ENCODE measurements around the gene PLCXD3.
"Not testable (repeated sequence)": the region's sequence is repeated elsewhere in the genome, so short reads cannot be mapped to it uniquely, and the experiment has no call there.

The PLCXD3 gene

DNA sequence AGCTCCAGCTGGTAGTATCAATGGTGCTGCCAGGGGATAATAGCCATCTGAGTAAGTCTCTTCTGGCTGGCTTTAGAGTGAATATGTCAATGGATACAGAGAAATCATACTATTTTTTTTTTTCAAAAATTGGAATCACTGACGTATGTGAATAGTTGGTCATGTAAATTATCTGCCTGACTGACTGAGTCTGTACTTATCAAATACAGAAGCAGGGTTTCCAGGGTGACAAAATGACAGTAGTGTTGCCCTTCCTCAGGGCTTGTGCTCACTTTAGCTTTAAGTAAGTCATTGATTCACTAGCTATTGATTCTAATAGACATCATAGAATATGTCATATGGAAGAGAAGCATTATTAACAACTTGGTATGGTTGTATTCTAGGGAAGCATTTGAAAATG is 171.1 kb downstream of the PLCXD3 start:
- no peak for DNase-seq

DNA sequence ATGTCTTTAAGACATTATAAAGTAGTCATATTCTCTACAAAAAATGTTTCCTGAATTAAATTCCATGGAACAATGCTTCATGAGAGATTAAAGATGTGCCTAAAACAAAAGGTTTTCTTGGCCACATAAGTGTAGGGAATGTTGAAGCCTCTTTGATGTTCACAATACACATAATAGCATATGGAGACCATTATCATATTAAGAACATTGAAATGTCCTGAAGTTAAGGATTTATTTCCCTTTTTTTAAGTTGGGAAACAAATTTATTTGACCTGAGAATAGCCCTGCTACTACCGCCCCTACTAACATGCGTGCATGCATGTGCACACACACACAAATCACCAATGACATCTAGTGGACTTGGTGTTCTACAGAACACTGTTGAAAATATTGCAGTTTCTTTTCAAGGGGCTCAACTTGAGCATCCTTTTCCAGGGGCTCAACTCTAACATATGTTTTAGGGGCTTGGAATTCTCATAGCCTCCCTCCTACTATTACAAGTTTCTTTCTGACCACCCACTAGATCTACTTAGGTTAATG is 172.2 kb downstream of the PLCXD3 start:
- no peak for DNase-seq

DNA sequence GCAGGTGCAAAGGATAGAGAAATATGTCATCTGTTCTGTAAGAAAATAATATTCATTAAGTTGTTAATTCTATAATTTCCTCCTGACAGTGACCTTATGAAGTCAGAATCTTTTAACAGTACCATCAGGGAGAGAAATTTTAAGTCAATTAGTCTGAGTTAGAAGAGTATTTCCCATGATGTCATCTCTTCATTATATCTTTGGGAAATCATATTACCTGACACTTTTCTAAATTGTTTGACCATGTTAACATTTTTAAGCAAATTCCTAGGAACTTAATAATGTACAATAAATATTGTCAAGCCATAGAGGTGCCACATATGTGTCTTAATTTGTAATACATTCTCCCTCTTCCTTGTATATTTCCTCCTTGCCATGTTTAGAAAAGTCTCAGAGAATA is 172.7 kb downstream of the PLCXD3 start:
- no peak for DNase-seq

DNA sequence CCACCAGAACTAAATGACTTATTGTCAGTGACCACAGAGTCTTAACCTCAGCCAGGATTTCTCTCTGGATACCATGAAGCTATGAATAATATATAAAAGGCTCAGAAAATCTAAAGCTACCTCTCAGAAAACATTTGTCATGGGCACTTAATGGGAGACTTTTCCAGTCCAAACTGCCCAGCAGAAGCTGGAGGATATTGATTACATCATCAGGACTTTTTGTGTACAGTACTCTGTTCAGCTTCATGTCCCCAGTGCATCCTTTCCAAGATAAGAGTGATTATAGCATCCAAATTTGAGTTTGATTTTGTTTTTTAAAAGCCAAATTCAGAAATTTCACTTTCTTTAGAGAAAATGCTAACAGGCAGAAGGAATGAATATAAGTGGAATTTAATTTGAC is 173.2 kb downstream of the PLCXD3 start:
- no peak for DNase-seq

DNA sequence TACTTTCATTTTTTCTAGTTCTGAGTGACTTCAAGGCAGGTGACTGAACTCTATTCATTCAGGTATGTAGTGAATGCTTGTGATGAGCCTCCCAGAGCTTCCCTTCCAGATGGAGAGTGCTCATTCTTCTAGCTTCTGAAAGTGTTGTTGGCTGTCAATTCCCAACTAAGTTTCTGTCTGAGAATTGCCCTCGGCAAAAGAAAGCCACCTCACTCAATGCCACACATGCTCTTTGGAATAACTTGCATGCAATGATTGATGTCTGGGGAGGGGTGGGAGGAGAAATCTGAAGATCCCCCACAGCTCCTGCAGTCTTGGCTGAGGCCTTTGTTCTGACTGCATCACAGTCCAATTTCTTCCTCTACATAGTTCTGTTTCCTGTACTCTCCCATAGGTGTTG is 173.9 kb downstream of the PLCXD3 start:
- no peak for DNase-seq

DNA sequence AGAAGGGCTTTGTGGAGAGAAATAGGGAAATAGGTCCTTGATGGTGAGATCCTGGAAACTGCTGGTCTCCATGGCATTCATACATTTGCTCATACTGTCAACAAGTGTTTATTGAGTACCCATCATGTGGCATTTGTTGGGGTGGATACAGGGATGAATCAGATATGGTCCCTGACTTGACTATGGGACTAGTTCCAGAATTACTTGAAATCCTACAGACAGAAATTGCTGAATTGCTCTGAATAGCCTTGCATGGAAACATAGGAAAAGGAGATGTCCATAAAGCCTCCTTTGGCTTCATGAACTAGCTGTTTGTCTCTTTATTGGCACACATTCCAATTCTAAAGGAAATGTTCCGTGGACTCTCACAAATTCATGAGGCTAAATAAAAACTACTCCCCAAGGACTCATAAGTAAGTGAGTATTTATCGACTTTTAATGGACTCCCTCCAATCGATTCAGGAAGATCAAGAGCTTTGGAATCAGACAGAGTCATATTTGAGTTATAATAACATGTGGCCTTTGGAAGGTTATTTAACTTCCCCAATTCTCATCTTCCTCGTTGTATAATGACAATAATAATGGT is 174.7 kb downstream of the PLCXD3 start:
- no peak for DNase-seq

DNA sequence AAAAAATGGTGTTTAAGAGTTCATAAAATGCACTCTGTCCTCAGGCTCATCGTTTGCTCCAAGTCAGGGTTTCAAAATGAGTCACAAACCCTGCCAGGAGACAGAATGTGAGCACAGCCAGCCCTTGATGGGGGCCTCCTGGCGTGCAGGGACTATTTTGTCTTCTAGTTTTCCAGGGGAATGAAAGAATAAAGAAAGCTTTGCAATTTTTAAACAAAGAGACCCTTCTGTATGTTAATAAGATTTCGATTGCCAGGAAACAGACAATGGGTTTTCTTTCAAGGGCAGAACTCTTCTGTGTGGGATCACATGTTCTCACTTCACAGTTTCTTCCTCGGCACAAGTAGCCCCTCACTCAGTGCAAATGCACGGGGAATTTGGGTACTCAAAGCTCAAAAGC is 175.6 kb downstream of the PLCXD3 start:
- no peak for DNase-seq

DNA sequence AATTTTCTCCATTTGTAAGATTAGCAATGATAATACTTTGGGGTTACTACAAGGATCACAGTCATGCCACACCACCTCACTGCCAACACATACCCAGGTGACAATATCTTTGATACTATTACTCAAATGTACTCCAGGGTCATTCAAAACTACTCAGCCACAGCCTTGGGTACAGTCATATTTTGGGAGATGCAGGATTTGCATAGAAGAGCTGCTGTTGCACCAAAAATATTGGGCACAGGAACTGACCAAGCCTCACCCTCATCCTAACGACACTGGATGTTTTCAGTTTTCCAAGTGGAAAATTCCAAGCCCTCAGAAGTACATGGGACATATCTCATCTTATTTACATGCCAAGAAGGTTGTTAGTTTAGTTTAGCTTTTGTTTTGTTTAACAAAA is 176.2 kb downstream of the PLCXD3 start:
- DNase-seq: no peak

DNA sequence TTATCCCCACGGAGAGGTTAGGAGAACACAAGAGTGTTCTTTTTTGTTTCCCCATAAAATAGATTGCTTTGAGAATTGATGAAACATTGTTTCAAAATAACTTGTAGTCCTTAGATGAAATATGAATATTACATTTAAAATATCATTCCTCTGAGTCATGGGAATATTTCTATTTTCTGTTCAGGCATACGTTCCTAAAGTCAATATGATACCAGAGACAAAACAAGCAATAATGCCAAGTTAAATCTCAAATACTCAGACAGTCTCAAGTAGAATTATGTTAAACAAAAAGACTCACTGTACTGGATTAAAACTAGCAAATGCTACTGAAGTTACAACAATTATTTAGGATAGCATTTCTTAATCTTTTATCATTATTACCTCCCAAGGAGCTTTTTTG is 185.3 kb downstream of the PLCXD3 start:
- no peak for DNase-seq

DNA sequence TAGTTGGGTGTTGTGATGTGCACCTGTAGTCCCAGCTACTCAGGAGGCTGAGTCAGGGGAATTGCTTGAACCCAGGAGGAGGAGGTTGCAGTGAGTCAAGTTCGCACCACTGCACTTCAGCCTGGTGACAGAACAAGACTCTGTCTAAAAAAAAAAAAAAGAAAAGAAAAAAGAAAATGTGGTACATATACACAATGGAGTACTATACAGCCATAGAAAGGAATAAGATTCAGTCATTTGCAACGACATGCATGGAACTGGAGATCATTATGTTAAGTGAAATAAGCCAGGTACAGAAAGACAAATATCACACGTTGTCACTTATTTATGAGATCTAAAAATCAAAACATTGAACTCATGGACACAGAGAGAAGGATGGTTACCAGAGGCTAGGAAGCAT is 187.6 kb downstream of the PLCXD3 start:
- DNase-seq: not testable (repeated sequence)

DNA sequence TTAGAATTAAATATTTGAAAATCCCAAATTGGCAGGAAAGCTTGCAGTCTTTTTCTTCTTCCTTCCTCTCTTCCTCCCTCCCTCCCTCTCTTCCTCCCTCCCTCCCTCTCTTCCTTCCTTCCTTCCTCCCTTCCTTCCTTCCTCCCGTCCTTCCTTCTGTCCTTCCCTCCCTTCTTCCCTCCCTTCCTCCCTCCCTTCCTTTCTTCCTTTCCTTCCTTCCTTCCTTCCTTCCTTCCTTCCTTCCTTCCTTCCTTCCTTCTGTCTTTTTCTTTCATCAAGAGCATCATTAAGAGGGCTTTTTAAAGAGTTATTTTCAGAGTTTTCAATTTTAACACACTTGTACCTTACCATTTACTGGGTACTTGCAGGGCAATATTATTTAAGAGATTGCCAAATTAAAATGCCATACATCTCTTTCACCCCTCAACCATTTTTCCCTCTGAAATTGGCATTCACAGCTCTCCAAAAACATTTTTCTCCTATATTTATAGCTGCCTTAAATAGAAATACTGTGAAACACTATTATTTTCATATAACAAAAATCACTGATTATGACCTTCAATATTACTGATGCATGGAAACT is 197.8 kb downstream of the PLCXD3 start:
- DNase-seq: no peak

DNA sequence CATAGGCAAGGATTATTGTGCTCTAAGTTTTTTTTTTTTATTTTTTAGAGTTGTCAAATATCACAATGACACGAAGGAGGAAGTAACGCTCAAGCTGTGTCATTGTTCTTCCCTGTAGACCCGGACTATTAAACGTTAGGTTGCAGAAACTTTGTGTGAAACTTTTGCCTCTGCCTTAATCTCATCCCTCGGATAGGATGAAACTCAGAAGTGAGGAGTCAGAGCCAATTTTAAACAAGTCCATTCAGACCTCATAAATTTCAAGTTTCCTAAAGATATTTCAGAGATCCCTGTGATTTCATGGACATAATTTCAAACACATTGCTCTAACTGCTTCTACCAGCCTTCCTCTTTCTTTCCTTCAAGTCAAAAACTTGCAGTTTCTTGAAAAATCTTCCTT is 198.3 kb downstream of the PLCXD3 start:
- no peak for DNase-seq

DNA sequence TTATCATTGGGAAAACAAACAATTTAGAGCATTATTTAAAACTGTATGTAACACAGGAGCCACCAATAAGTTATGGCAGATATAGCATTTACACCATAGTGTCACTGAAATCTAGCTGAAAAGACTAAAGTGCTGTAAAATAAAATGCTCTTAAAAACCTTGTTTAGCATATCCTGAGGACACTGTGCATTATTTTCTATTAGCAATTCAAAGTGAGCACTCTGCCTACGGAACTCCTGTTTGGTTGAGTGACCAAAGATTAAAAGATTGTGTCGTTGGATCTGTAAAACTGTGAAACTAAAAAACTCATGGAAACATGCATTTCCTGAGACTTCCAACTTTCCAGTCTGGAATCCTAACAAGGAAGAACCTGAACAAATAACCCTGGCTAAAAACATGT is 201.1 kb downstream of the PLCXD3 start:
- DNase-seq: no peak

DNA sequence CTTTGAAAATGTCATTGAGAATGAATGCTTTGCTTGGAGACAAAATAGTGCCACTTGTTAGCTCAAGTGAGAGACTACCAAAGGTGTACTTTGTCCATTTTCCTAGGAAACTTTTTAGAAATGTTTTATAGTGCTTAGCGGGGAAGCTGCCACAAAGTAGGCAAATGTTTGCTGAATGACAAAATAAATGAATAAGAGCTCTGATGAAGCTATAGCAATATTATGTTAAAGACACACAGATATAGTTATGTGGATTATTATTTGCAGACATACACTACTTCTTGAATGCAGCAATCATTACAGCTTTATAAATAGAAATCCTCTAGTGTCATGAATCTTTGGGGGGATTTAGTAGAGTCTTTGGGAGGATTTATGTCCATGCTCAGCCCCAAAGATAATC is 204.4 kb downstream of the PLCXD3 start:
- no peak for DNase-seq

DNA sequence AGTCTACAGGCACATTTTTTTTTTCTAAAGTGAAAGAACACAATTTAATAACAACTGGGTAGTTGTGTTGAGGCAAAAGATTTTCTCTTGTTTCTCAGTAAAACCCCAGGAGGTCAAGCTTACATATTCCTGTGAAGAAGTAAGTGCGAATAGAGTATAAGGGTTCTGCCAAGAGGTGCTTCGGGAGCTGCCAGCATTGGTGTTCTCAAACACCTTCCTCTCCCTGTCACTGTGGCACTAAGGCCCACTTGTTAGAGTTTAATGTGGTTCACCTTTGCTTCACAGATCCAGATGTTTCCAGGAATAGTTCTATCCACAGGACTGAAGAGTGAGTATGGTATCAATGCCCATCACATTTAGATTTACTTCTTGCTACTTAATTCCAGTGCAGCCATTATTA is 205.3 kb downstream of the PLCXD3 start:
- no peak for DNase-seq

DNA sequence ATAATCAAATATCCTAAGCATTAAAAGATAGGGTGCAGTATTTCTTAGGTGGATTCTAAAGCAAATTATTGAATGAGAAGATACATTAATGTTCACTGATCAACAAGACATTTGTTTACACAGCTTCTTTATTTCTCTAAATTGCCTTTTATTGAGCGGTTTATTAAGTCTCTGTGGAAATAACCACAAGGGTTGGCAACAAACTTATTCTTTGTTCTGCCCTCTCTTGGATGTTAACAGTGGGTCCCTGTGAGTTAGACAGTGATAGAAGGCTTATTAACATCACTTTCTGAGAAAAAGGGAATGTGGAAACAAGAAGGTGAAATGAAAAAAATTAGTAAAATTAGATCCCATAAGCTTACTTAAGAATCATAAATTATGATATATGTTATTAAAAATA is 214.3 kb downstream of the PLCXD3 start:
- DNase-seq: no peak

DNA sequence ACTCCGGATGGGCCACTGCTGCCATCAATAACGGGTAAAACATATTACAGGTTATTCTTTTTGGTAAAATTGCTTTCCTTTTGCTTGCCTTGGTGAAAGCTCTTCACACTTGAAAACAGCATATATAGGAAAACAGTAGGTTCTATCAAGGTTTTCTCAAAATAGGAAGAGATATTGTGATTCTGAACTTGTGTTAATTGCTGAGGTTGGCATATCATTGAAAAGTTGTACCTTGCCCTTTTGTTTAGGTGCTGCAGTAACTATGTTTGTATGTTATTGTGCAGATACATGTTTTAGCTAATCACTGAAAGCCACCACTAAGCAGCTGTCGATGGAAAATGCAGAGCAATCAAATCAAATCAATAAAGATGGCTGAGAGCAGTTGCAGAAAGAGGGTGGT is 219.1 kb downstream of the PLCXD3 start:
- no peak for DNase-seq

DNA sequence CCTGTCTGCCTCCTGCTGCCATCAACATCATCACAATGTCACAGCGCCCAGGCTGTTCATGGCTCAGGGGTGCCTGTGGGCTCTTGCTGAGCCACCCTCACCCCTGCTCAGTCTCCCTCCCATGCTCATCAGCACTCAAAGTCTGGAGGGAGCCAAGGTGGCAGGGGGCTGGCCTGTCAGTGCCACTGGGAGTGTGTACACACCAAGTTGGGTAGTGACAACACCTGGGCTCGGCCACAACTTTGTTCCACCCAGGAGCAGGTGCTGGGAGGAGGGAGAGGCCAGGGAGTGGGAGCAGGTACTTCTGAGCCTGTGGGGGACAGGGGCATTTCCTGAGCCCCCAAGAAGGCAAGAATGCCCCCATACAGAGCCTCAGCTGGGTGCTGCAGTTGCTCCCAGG is 219.6 kb downstream of the PLCXD3 start:
- DNase-seq: no peak

DNA sequence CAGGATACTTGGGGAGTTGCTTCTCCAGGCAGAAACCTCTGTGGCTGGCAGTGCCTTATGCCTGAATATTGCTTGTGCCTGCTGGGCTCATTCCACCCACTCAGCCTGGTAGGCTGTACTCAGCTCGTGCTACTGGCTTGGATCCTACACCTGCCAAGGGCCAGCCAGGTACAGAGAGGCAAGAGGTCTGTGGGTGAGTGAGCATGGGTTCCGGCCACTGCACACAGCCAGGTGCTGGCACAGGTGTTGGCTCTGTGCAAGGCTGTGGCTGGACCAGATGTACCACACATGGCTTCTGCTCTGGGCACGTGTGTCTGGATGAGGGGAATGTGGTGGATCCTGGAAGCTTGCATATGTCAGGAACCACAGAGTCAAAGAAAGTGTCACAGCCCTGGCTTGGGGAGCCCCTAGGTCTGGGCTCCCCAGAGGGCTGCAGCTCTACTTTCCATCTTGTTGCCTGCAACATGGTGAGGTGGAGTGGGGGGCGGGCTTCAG is 220.4 kb downstream of the PLCXD3 start:
- no peak for DNase-seq

DNA sequence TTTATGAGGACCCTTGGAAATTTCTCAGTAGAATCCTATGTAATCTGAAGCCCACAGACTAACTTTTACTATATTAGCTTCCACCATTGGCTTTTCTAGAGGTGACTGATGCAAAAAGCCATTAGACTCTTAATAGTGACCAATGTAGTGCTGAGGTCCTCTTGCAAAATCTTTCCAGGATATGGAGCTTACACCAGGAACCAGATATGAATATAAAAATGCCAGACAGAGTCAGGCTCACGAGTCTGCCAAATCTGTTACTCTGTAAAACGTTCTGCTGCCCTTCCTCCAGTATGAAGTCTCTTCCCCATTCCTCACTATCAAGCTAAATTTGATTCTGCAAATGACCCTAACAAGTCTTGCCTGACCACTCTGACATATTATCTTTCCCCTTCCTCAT is 223.7 kb downstream of the PLCXD3 start:
- no peak for DNase-seq

DNA sequence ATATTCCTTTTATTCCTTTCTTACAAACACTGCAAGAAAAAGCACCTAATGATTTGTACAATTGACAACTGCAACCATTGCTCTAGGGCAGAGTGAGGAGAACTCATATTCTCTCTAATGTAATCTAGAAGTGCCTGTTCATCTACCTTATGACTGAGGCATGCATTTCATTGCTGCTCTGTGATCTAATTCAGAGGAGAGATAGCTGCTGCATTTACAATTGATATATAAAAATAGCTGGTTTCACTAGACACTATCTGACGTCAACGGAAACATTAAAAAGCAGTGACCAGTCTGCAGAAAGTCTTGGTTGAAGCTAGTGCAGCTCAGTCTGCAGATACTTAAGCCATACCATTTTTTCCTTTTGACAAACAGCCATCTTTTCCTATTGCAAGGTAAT is 224.2 kb downstream of the PLCXD3 start:
- DNase-seq: no peak

DNA sequence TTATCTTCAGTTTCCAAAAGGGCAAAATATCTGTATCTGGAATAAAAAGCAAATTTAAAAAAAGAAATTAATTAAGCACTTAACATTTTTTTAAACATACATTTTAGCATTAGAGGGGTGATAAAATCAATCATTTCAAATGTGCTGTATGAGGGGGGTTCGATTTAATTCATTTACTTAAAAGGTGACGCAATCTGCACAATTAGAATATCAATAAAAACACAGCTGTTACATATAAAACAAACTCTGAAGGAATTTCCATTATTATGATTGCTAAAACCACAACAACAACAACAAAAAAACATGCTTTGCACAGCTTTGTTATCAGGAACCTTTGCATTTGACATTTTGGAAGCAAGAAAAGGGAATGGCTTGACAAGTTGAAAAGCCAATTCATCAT is 225.5 kb downstream of the PLCXD3 start:
- no peak for DNase-seq

DNA sequence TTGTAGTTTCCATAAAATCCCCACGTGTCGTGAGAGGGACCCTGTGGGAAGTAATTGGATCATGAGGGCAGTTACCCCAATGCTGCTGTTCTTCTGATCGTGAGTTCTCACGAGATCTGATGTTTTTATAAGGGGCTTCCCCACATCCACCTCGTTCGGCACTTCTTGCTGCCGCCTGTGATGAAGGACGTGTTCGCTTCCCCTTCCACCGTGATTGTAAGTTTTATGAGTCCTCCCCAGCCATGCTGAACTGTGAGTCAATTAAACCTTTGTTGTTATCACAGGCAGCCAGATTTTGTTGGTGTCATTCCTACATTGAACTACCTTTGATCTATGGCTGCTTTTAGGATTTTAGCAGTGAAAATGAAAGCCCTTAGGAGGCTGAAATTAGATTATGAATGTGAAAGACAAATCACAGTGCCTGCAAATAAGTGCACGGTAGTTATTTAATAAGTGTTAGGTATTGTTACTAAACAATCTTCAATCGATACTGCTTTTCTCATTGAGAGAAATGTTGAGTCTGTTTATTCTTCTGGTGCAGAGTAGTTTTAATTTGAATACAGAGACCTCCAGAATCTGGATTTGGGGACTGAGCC is 229.1 kb downstream of the PLCXD3 start:
- no peak for DNase-seq

DNA sequence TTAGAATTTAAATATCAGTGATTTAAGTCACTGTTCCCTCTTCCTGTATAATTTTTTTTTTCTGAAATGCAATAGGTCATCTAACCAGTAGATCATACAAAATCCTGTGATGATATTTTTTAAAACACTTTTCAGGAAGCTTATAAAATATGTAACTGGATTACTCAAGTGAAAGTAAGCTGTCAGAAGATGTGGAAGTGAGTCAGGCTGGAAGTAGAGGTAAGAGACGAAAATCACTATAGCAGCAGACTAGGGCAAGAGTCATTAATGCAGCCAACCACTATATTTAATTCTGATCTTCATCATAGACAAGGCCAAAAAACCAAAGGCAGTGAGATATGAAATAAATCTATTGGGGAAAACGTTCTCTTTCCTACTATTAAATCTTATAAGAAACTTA is 231.4 kb downstream of the PLCXD3 start:
- DNase-seq: no peak
